Epidermal melanocyte (primary cell): ENCODE data around the gene ADGRG7.
A peak's percentile ranks its signal among the peaks of the same experiment; 100 is the strongest.
"Not testable (repeated sequence)": the region's sequence is repeated elsewhere in the genome, so short reads cannot be mapped to it uniquely, and the experiment has no call there.

Experiments used
- DNase-seq: peaks from one replicate; pipeline ENCODE4 v3.0.0; 2011; ENCODE audit warnings: low spot score; ENCODE audit not compliant: insufficient read length

Gene ADGRG7, protein sequence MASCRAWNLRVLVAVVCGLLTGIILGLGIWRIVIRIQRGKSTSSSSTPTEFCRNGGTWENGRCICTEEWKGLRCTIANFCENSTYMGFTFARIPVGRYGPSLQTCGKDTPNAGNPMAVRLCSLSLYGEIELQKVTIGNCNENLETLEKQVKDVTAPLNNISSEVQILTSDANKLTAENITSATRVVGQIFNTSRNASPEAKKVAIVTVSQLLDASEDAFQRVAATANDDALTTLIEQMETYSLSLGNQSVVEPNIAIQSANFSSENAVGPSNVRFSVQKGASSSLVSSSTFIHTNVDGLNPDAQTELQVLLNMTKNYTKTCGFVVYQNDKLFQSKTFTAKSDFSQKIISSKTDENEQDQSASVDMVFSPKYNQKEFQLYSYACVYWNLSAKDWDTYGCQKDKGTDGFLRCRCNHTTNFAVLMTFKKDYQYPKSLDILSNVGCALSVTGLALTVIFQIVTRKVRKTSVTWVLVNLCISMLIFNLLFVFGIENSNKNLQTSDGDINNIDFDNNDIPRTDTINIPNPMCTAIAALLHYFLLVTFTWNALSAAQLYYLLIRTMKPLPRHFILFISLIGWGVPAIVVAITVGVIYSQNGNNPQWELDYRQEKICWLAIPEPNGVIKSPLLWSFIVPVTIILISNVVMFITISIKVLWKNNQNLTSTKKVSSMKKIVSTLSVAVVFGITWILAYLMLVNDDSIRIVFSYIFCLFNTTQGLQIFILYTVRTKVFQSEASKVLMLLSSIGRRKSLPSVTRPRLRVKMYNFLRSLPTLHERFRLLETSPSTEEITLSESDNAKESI

DNA sequence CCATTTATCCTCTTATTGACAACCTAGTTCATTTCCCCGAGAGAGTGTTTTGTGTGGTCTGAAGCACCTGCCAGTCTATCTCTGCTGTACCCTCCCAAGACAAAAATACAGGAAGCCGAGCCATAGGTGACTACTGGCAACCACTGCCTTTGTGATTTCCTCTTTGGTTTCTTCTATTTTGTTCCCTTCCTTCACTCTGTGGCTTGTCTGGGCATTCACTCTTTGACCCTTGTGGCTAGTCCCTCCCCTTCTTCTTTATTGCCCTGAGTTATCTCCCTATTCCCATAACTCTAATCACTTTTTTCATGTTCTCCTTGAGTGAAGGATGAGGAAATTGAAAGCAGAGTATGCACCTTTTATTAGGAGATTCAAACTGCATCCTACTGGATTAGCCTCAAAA lies at the start of gene ADGRG7:
Gene ADGRG7, plus strand, starts transcription at position 297 of the 400 bp plus-strand sequence. CDS start 256 bp downstream, outside the sequence.
- DNase-seq, result no peak

DNA sequence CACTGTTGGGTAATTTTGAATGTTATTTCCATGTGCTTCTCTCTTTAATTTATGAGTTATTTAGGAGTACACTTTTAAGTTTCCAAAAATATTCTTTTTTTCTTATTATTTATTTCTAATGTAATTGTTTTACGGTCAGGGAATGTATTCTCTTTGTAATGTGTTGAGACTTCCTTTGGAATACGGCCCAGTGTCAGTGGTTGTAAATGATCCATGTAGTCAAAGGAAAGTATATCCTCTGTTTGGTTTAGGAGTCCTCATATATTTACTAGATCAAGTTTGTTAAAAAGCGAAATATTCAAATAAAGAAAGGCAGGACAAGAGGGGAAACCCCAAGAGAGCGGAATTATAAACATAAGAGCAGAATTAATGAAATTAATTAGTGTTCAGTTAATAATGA lies 49.0 kb upstream of the ADGRG7 start:
- no peak for DNase-seq

DNA sequence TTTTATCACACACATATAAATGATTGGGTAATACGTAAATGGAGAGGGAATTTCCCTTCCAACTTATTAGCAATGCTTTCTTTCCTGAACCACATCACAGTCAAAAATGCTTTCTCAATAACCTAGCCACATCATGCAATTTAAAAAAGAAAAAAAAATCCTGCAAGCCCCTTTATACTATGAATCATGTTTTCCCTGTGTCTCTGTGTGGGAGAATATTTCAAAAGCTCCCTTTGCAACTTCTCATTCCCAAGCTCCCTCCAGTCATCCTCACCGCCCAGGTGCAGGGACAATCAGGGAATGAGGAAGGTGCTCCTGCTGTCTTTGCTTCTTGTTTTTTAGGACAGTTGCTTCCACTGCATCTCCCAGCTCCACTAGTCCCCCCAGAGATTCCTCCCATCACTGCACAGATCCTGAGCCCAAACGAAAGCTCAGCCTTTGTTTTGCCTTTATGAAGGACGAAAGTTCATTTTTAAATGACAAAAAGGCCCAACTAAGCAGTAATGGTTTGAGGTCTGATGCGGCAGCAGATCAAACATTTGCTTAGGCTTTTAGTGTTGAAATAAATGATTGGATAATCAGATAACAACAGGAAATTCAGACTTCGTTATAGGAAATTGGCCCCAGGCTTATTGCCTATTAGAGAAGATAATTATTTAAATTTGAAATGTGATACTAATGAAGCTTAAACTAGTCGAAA lies 47.8 kb upstream of the ADGRG7 start:
- DNase-seq, result no peak

DNA sequence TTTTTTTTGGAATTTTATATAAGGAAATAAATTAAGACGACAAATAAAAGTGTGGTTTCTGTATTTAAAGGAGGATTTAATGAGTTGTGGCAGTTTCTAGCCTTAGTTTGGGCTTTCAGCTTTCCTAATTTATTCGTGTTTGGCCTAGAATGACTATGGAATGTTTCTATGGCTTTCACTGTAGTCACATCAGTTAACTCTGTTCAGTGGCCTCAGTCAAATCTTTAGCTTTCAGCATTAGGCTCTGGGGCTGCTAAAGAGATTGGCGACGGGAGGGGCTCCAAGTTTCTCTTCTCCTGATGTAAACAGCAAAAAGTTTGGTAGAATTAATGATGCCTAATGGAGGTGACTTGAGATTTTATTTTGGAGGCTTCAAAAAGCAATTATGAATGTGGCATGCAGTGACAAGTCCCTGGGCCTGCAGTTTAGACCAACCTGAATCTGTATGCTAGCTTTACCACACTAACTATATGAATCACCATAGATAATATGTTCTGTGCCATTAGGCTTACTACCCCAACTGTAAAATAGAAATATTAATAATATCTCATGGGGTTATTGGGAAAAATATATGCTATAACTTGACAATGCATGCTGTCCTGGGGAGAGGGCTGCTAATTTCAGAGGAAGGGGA lies 47.1 kb upstream of the ADGRG7 start:
- DNase-seq, result no peak

DNA sequence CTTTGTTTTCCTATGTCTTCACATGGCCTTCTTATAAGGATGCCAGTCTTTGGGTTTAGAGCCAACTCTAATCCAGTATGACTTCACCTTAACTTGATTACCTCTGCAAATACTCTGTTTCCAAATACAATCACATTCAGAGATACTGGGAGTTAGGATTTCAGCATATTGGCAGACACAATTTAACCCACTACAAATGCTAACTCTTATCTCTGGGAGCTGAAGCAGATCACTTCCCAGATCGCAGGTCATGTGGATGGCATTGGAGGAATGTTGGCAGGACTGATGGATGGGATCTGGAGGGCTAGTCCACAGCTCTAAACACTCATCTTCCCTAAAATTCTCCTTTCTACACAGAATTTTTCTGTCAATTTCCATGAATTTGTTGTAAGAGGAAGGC lies 46.2 kb upstream of the ADGRG7 start:
- no peak for DNase-seq

DNA sequence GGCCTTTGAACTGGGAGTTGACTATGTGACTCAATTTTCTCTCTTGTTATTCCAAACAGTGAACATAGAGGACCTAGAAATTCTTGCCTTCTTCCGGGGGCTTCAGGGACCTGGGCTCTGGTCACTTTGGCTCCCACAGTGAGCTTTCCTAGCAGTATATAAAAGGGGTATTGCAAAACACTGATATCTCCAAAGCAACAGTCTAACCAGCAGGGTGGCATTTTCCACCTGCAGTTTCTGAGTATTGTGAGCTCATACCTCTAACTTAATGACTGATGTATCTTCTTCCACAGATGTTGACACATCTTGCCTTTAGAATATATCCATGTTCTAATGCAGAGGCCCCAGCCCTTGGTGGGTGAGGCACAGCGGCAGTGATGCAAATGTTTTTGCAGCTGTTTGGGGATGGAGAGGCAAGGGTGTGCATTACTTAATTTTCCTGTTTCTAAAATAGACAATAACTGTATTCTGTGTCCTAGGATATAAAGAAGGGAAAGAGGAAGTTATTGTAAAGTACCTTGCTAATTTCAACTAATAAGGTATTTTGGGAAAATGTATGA lies 45.7 kb upstream of the ADGRG7 start:
- DNase-seq, result no peak

DNA sequence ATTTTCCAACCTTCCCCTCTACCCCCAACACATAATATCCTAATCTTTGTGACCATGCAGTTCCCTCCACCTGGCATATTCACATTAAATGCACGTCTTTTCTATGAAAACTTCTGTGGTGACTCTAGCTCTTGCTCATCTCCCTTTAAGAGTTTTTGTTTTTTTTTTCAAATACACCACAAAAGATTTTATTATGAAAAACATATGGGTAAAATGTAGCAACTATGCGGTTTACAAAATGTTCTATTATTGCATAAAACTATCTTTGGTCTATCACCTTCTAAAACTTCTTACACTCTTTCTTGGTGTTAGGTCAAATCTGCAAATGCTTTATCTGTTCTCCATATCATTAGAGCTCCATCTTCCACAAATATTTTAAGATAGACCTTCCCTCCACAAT lies 38.6 kb upstream of the ADGRG7 start:
- no peak for DNase-seq

DNA sequence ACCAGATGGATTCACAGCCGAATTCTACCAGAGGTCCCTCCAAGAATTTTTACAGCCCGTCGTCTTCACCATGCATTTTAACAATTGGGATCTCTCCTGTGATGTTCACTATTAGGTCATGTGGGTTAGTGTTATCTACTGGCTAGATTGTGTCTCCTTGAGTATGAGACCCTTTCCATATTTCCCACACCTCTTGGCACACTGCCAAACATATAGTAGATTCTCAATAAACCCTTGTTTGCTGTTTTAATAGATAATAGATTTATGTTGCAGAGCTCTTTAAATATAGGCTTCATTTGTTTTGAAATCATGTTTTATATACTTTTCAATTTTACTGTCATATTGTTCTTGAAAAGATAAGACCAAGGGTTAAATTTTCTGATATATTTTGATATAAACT lies 34.9 kb upstream of the ADGRG7 start:
- DNase-seq, result no peak

DNA sequence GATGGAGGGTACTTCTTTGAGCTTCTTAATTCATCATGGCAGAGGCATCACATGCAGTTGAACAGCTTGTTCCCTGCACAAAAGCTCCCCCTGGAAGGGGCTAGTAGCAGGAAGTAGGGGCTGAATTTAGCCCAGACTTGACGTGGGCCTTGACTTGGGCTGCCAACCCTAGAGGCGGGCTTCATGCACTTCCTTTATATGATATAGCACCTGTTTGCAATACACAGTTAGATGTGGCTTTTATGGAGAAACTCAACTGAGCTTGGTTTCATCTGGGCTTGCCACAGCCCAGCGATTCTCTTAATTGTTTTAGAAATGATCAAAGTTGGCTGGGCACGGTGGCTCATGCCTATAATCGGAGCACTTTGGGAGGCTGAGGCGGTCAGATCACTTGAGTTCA lies 33.7 kb upstream of the ADGRG7 start:
- no peak for DNase-seq

DNA sequence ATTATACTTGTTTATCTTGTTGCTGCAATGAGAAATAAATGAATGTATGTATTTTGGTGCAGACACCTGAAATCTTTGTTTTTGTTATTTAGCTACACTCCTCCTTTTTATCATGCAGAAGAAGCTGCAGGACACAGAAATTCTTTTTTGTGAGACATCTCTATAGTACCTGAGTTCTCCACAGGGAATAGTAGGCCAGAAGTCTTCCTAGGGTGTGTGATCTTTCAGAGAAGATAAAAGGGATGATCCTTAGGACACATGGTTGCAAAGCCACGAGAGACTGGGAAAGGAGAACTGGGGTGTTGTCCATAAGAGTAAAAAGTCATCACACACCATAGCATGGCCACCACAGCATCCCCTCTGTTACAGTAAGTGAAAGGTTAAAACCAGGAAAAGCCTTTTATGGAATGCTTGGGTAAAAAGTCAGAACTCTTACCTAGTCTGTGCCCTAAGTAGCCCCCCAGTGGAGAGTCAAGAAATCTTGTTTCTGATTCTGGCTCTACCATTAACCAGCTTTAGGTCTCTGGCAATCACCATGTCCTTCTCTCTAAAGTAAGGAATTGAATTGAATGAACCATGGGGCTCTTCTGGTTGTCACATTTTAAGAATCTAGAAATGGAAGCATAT lies 31.9 kb upstream of the ADGRG7 start:
- no peak for DNase-seq

DNA sequence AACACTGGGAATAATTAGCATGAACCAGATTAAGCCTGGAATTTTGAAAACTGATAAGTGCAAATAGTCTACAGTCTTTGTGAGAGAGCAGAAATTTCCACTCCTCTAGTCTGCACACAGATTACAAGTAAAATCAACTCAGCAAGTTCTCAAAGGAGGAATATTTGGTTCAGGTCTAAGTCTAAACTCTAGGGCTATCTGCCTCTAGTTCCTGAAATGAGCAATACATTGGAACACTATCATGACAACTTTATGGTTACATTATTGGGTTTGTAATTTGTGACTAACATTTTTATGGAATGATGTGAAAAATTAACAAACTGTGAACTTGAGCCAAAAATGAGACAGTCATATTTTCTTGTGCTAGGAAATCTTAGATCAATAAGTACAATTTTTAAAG lies 30.8 kb upstream of the ADGRG7 start:
- DNase-seq, result no peak

DNA sequence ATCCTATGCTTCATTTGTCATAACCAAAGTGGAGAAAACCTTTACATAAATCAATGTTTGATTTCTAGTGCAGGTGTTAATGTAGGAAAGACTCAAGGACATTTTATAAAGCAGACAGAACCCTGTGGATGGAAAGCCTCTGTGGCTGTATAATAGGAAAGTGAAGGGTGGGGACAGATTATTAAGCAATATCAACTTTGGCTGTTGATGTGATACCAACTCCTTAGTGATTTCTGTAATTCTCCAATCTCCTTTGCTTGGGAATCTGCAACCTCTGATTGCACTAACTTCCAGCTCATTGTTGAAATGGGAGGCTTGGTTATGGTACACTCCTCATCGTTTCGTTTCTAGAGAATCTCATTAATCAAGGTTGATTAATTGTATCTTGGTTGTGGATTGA lies 29.3 kb upstream of the ADGRG7 start:
- DNase-seq, result no peak

DNA sequence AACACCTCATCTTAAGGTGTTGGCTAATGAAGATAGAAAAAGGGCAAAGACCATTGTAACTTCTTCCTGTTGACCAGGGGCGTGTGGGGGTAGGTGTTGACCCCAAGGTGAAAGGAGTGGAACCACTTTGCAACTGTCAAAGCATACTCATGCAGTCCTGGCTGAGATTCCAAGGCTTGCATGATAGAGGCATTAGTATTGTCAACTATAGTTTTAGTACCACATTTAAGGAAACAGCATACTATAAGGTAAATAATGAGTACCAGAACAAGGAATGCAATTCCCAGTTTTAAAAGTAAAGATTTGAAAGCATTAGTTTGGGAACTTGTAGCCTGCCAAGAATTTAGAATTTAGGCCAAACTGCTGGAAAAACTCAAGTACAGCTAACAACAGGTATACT lies 27.8 kb upstream of the ADGRG7 start:
- no peak for DNase-seq

DNA sequence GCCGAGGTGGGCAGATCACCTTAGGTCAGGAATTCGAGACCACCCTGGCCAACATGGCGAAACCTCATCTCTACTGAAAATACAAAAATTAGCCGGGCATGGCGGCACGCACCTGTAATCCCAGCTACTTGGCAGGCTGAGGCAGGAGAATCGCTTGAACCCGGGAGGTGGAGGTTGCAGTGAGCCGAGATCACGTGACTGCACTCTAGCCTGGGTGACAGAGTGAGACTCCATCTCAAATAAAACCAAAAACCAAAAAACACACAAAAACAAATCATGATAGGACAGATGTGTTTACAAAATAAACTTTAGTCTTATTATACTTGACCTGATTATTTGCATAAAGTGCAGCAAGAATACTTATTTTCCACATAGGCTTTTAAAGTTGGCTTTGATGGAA lies 27.2 kb upstream of the ADGRG7 start:
- not testable (repeated sequence) for DNase-seq

DNA sequence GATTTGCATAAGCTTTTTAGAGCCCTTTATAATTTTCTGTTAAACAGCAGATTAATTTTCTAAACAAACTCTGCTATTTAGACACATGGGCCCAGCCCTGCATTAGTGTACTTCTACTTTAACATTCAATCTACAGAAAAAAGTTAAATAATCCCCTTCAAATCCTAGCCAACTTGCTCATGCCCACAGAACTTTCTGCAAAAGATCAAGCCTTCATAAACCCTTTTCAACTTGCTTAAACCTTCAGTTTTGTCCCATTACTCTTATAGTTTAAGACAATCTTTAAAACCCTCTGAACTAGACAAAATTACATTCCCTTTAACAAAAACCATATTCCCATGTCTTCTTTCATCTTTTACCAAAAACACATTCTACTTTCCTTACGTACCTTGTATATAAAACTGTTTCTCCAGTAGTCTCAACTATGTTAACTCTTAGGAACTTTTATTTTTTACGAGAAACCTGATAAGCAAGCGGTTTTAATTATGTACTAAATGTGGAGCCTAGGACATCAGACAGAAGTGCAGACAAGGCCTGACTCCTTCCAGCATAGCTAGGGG lies 25.2 kb upstream of the ADGRG7 start:
- no peak for DNase-seq

DNA sequence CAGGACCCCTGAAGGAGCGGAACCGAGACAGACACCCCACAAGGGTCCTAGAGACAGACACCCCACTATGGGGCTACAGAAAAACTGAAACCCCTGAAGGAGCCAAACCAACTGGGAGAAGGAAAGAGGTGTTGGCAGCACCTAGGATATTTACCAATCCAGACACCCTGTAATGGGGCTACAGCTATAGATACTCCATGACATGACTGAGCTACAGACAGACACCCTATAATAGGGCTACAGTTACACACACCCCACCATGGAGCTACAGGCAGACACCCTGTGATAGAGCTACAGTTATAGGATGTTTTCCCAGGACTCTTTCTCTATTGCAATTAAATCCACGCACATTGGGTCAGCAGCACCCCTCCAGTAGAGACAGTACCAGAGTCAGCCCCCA lies 22.6 kb upstream of the ADGRG7 start:
- DNase-seq, result no peak

DNA sequence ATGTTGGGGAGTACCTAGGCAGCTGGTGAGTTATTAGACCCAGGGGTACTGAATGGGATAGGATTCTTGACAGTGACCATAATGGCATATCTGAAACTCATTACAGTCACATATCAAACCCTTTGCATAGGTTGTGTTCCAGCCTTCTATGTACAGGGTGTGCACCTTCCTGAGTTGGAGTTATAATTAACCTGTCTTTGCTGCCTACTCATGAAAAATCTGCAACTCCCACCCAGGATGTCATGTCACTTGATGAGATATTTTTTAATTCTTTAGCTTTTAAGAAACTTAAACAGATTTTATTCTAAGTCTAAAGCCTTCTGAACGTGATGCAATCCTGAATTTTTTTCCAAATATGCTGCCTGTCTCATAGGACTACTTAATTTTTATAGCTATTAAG lies 21.1 kb upstream of the ADGRG7 start:
- DNase-seq, result no peak

DNA sequence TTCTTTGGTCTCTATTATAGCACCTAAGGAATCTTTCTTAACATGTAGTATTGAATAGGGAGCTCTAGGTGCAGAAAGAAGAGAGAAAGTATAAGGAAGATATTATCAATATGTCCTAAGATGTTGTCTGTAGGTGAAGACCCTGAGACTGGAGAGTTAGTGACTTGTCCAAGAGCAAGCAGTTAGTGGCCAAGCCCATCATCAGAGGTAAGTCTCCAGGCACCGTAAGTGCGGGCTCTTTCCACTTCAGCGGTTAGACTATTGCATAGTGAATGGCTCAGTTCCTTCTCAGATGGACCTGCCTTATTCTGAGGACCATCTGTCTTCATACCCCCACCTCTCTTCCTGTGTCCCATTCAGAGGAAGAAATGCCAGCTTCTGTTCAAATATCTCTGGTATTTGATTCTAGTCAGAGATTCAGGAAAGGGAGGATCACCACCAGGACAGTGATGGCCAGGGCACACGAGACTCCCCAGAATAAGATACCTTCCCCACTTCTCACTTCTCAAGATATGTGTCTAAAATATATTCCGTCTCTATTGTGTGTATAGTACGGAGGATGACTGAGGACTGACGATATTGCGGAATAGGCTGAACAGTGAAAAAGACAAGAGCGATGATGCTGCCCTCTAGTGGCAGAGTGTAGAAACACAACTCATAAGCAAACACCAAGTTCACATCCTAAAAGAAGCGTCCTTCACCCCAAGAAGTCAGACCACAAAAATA lies 19.1 kb upstream of the ADGRG7 start:
- peak; percentile 67 for DNase-seq

DNA sequence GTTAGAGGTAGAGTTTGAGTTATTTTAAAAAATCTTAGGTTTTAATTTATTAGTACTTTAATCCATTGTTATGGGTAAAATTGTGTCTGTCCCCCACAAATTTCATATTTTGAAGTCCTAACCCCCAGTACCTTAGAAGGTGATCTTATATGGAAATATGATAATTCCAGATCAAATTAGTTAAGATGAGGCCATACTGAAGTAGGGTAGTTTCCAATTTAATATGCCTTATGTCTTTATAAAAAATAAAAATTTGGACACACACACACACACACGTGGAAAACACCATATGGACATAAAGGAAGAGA lies 18.6 kb upstream of the ADGRG7 start:
- no peak for DNase-seq

DNA sequence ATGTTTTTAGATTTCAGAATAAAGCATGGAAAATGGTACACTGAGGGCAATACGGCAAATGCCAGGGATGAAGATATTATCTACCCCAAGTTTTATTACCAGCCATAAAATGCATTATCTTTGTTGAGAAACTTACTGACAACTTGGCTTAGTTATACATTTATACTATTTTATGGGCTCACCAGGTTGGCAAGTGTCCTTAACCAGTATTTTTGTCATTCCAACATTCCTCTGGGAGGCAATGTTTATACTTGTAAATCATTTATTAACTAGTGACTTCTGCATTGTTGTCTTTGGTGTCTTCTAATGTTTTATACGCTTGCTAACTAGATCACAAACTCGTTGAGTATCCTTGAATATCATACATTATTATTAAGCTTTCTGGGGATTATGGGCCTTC lies 18.0 kb upstream of the ADGRG7 start:
- DNase-seq, result no peak
